ENCODE results near the gene RPTOR. TPM values are rescaled to one million over a fixed set of nuclear protein-coding genes. Genes with fewer than 3 reads are reported as not detected.

Gene RPTOR
- total RNA-seq, 2 experiments from 2014 or later: 88.9 to 91.8 TPM

GRCh38 chr17:80986046-80986445, 441.4 kb downstream of the RPTOR start:
- no peak for DNase-seq
- no peaks in the 10 kb centered on the region for H3K36me3 Mint-ChIP-seq (ENCODE audit: low read depth)
- no peaks in the 10 kb centered on the region for H3K9me3 Mint-ChIP-seq
- H3K27ac Mint-ChIP-seq: no peak overlapping the region
- no peak overlapping the region for H3K4me3 Mint-ChIP-seq
- POLR2A ChIA-PET: interaction anchor here (0.6 kb wide), 1 partner anchor 129 kb away, joined by 3 read pairs; no protein-coding TSS in a partner anchor
- peaks cover 15% of the 10 kb centered on the region for H3K4me1 Mint-ChIP-seq
- peaks cover 9% of the 10 kb centered on the region for H3K27me3 Mint-ChIP-seq
- CTCF ChIA-PET: interaction anchor here (0.7 kb wide), 1 partner anchor 601 kb away, joined by 3 read pairs; no protein-coding TSS in a partner anchor

- POLR2A ChIA-PET: interaction anchor here (0.9 kb wide), 1 partner anchor 14 kb away, joined by 3 read pairs; no protein-coding TSS in a partner anchor
Measured at GRCh38 chr17:80986816-80987475, 442.3 kb downstream of the RPTOR start.

GRCh38 chr17:80987941-80988461, 443.4 kb downstream of the RPTOR start:
- ChIA-PET CTCF (interaction anchor here (0.6 to 2.4 kb wide), 2 partner anchors 107 to 194 kb away, joined by 3 to 6 read pairs; no protein-coding TSS in a partner anchor), POLR2A (interaction anchor here (1.0 kb wide), 1 partner anchor 16 kb away, joined by 3 read pairs; no protein-coding TSS in a partner anchor)
- no peak overlapping the region for H3K27ac Mint-ChIP-seq
- H3K27me3 Mint-ChIP-seq: peaks cover 7% of the 10 kb centered on the region
- H3K4me1 Mint-ChIP-seq: peaks cover 19% of the 10 kb centered on the region
- H3K36me3 Mint-ChIP-seq (ENCODE audit: low read depth): peaks cover 2% of the 10 kb centered on the region
- no peaks in the 10 kb centered on the region for H3K9me3 Mint-ChIP-seq
- no peak overlapping the region for H3K4me3 Mint-ChIP-seq
- no peak for DNase-seq

More at GRCh38 chr17:80986816-80987475, 442.3 kb downstream of the RPTOR start:
- CTCF ChIA-PET: no interaction called here
- H3K9me3 Mint-ChIP-seq: no peaks in the 10 kb centered on the region
- no peak overlapping the region for H3K27ac Mint-ChIP-seq
- no peak for DNase-seq
- no peaks in the 10 kb centered on the region for H3K36me3 Mint-ChIP-seq (ENCODE audit: low read depth)
- H3K4me3 Mint-ChIP-seq: no peak overlapping the region
- H3K4me1 Mint-ChIP-seq: peaks cover 15% of the 10 kb centered on the region
- peaks cover 9% of the 10 kb centered on the region for H3K27me3 Mint-ChIP-seq

- peak overlapping the region; percentile 72 for H3K4me3 Mint-ChIP-seq
- POLR2A ChIA-PET: no interaction called here
- H3K36me3 Mint-ChIP-seq (ENCODE audit: low read depth): peaks cover 4% of the 10 kb centered on the region
- peaks cover 5% of the 10 kb centered on the region for H3K27me3 Mint-ChIP-seq
- no peak for DNase-seq
- H3K4me1 Mint-ChIP-seq: peaks cover 26% of the 10 kb centered on the region
- CTCF ChIA-PET: interaction anchor here (0.9 to 2.4 kb wide), 5 partner anchors 28 to 426 kb away, joined by 3 to 15 read pairs (median 4); no protein-coding TSS in a partner anchor
- H3K9me3 Mint-ChIP-seq: no peaks in the 10 kb centered on the region
- no peak overlapping the region for H3K27ac Mint-ChIP-seq
Measured at GRCh38 chr17:80989586-80989913, 444.9 kb downstream of the RPTOR start.

GRCh38 chr17:80990921-80991644, 446.4 kb downstream of the RPTOR start:
- no peaks in the 10 kb centered on the region for H3K9me3 Mint-ChIP-seq
- POLR2A ChIA-PET: interaction anchor here (2.8 kb wide), 1 partner anchor 11 kb away, joined by 10 read pairs; no protein-coding TSS in a partner anchor
- no peak for DNase-seq

GRCh38 chr17:80991645-80992076, 447.0 kb downstream of the RPTOR start, which contains the start of gene CHMP6:
CHMP6 (plus strand) TSS chr17:80991841; CDS start chr17:80991919, 78 bp downstream.
- H3K27ac Mint-ChIP-seq: peak within 1 kb of the TSS; percentile 58
- DNase-seq: peak; percentile 73
- peaks cover 2% of the 10 kb centered on the region for H3K27me3 Mint-ChIP-seq
- H3K4me1 Mint-ChIP-seq: peaks cover 26% of the 10 kb centered on the region
- H3K4me3 Mint-ChIP-seq: peak within 1 kb of the TSS; percentile 74
- ChIA-PET CTCF (no interaction called here), POLR2A (interaction anchor here (2.8 kb wide), 1 partner anchor 10 kb away, joined by 10 read pairs; no protein-coding TSS in a partner anchor)
- H3K36me3 Mint-ChIP-seq (ENCODE audit: low read depth): peaks cover 18% of the 10 kb centered on the region
- no peaks in the 10 kb centered on the region for H3K9me3 Mint-ChIP-seq

More at GRCh38 chr17:80990921-80991644, 446.4 kb downstream of the RPTOR start:
- Mint-ChIP-seq H3K27me3 (peaks cover 2% of the 10 kb centered on the region), H3K27ac (peak overlapping the region; percentile 58), H3K36me3 (ENCODE audit: low read depth) (peaks cover 14% of the 10 kb centered on the region), H3K4me1 (peaks cover 26% of the 10 kb centered on the region), H3K4me3 (peak overlapping the region; percentile 72)
- CTCF ChIA-PET: interaction anchor here (0.6 kb wide), 2 partner anchors 106 to 184 kb away, joined by 3 to 4 read pairs; no protein-coding TSS in a partner anchor

GRCh38 chr17:80992077-80992947, 447.7 kb downstream of the RPTOR start:
- POLR2A ChIA-PET: interaction anchor here (1.9 to 2.8 kb wide), 3 partner anchors 10 to 26 kb away, joined by 6 to 10 read pairs (median 6); no protein-coding TSS in a partner anchor
- Mint-ChIP-seq H3K4me3 (peak overlapping the region; percentile 74), H3K27ac (no peak overlapping the region), H3K4me1 (peaks cover 26% of the 10 kb centered on the region), H3K9me3 (no peaks in the 10 kb centered on the region), H3K27me3 (peaks cover 2% of the 10 kb centered on the region), H3K36me3 (ENCODE audit: low read depth) (peaks cover 18% of the 10 kb centered on the region)
- CTCF ChIA-PET: no interaction called here
- DNase-seq: no peak

GRCh38 chr17:80992948-80993624, 448.4 kb downstream of the RPTOR start:
- Mint-ChIP-seq H3K36me3 (ENCODE audit: low read depth) (peaks cover 18% of the 10 kb centered on the region), H3K27ac (no peak overlapping the region), H3K9me3 (no peaks in the 10 kb centered on the region), H3K4me1 (peaks cover 26% of the 10 kb centered on the region), H3K4me3 (peak overlapping the region; percentile 74), H3K27me3 (peaks cover 2% of the 10 kb centered on the region)
- DNase-seq: no peak
- POLR2A ChIA-PET: interaction anchor here (1.9 to 2.8 kb wide), 3 partner anchors 9 to 26 kb away, joined by 6 to 10 read pairs (median 6); no protein-coding TSS in a partner anchor
- CTCF ChIA-PET: no interaction called here

GRCh38 chr17:80995131-80995530, 450.5 kb downstream of the RPTOR start:
- Mint-ChIP-seq H3K27ac (no peak overlapping the region), H3K36me3 (ENCODE audit: low read depth) (peaks cover 24% of the 10 kb centered on the region), H3K27me3 (no peaks in the 10 kb centered on the region), H3K4me3 (no peak overlapping the region), H3K4me1 (peaks cover 19% of the 10 kb centered on the region), H3K9me3 (no peaks in the 10 kb centered on the region)
- POLR2A ChIA-PET: no interaction called here
- CTCF ChIA-PET: no interaction called here
- DNase-seq: no peak

- ChIA-PET POLR2A (interaction anchor here (0.8 kb wide), 1 partner anchor 34 kb away, joined by 3 read pairs; no protein-coding TSS in a partner anchor), CTCF (no interaction called here)
- Mint-ChIP-seq H3K27ac (no peak overlapping the region), H3K4me3 (no peak overlapping the region), H3K9me3 (no peaks in the 10 kb centered on the region), H3K36me3 (ENCODE audit: low read depth) (peaks cover 24% of the 10 kb centered on the region), H3K4me1 (peaks cover 12% of the 10 kb centered on the region), H3K27me3 (peaks cover 4% of the 10 kb centered on the region)
- no peak for DNase-seq
Measured at GRCh38 chr17:80996422-80997305, 452.0 kb downstream of the RPTOR start.

GRCh38 chr17:80997424-80998117, 452.9 kb downstream of the RPTOR start:
- Mint-ChIP-seq H3K4me3 (no peak overlapping the region), H3K9me3 (no peaks in the 10 kb centered on the region), H3K27me3 (peaks cover 8% of the 10 kb centered on the region), H3K27ac (no peak overlapping the region), H3K4me1 (peaks cover 15% of the 10 kb centered on the region), H3K36me3 (ENCODE audit: low read depth) (peaks cover 24% of the 10 kb centered on the region)
- ChIA-PET CTCF (no interaction called here), POLR2A (no interaction called here)
- no peak for DNase-seq

All from activated CD4-positive, alpha-beta memory T cell treated with anti-CD3 and anti-CD28 coated beads, Interleukin-2, amount 10 ng/mL, durations not matched to agents 7 days and 5 days (primary cell).